Measurements from ENCODE around the gene AFF2.

The AFF2 gene

GRCh38 chrX:148956352-148956751 is 455.9 kb downstream of the AFF2 start:
- no peak for TF ChIP-seq GATA1 (IDR thresholded peaks at IDR 0.05; ENCODE audit: low read depth, low read length)
- TF ChIP-seq POLR2A (IDR thresholded peaks at IDR 0.05; ENCODE audit: low read length): no peak
- no peak for DNase-seq

GRCh38 chrX:148958901-148959300 is 458.5 kb downstream of the AFF2 start:
- TF ChIP-seq GATA1 (IDR thresholded peaks at IDR 0.05; ENCODE audit: low read depth, low read length) (no peak), POLR2A (IDR thresholded peaks at IDR 0.05; ENCODE audit: low read length) (no peak)
- DNase-seq: no peak

- DNase-seq: no peak
- no peak for TF ChIP-seq POLR2A (IDR thresholded peaks at IDR 0.05; ENCODE audit: low read length)
- no peak for TF ChIP-seq GATA1 (IDR thresholded peaks at IDR 0.05; ENCODE audit: low read depth, low read length)
Measured at GRCh38 chrX:148960060-148960459, 459.6 kb downstream of the AFF2 start.

- no peak for DNase-seq
- TF ChIP-seq GATA1 (IDR thresholded peaks at IDR 0.05; ENCODE audit: low read depth, low read length) (no peak), POLR2A (IDR thresholded peaks at IDR 0.05; ENCODE audit: low read length) (no peak)
Measured at GRCh38 chrX:148961985-148962384, 461.6 kb downstream of the AFF2 start.

GRCh38 chrX:148976571-148977400 is 476.4 kb downstream of the AFF2 start:
- TF ChIP-seq POLR2A (IDR thresholded peaks at IDR 0.05; ENCODE audit: low read length): no peak
- no peak for TF ChIP-seq GATA1 (IDR thresholded peaks at IDR 0.05; ENCODE audit: low read depth, low read length)
- no peak for DNase-seq

GRCh38 chrX:148979786-148980185 is 479.4 kb downstream of the AFF2 start:
- no peak for TF ChIP-seq POLR2A (IDR thresholded peaks at IDR 0.05; ENCODE audit: low read length)
- TF ChIP-seq GATA1 (IDR thresholded peaks at IDR 0.05; ENCODE audit: low read depth, low read length): no peak

DNA sequence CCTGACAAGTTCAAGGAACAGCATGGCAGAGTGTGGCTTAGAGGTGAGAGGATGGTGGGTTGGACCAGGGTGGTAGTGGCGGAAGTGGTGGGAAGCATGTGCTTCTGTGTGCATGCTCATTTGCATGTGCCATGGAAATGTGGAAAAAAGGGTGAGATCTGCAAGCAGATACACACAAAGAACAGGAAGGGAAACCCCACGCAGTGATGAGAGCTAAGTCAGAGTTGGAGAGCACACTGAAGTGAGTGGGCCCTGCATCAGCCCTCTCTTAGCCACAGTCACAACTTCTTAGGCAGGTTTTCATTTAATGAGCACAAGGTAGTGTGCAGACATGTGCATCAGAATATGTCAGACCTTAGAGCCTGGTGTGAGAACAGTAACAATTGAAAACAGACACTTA is 483.8 kb downstream of the AFF2 start:
- DNase-seq: no peak
- TF ChIP-seq GATA1 (IDR thresholded peaks at IDR 0.05; ENCODE audit: low read depth, low read length) (no peak), POLR2A (IDR thresholded peaks at IDR 0.05; ENCODE audit: low read length) (no peak)

More at GRCh38 chrX:148979786-148980185, 479.4 kb downstream of the AFF2 start:
- no peak for DNase-seq

DNA sequence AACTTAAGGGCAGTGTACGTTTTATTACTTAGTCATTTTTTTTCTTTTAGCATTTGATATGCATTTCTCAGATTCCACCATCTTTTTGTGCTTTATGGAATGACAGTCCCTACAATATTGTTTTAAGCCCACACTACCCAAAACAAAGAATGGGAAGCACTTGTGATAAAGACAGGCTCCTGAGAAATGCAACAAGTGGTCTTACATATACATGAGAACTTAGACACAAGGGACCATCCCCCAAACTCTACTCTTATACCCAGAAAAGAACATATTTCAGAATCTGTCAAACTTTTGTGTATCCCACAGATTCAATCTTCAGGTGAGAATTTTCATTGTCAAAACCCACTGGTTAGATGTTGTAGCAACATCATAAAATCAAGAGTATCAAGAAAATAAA is 491.1 kb downstream of the AFF2 start:
- DNase-seq: no peak
- TF ChIP-seq GATA1 (IDR thresholded peaks at IDR 0.05; ENCODE audit: low read depth, low read length) (no peak), POLR2A (IDR thresholded peaks at IDR 0.05; ENCODE audit: low read length) (no peak)

DNA sequence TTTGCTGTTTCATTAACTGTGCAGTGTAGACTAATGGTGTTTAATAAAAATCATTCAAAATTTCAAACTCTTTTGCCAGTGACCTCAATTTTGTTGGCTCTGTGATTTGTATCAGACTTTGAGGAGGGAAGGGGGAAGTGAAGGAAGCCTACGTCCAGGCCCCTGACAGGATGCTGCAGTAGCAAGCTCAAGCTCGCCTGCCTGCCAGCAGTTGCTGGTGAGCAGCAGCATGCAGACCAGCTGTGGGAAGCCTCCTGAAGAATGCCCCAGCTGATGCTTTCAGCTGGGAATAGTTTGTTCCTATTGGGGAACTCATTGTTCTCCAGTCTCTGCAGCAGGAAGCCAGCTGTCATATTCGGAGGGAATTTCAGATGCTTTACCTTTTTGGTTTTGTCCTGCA is 495.2 kb downstream of the AFF2 start:
- no peak for DNase-seq
- TF ChIP-seq GATA1 (IDR thresholded peaks at IDR 0.05; ENCODE audit: low read depth, low read length): no peak
- no peak for TF ChIP-seq POLR2A (IDR thresholded peaks at IDR 0.05; ENCODE audit: low read length)

DNA sequence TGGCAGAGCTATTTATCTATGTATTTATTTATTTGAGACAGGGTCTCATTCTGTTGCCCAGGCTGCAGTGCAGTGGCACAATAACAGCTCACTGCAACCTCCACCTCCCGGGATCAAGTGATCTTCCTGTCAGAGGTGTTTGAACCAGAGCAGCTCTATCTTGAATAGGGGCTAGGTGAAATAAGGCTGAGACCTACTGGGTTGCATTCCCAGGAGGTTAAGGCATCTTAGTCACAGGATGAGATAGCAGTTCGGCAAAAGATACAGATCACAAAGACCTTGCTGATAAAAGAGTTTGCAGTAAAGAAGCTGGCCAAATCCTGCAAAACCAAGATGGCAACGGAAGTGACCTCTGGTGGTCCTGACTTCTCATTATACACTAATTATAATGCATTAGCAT is 501.9 kb downstream of the AFF2 start:
- DNase-seq: no peak
- TF ChIP-seq POLR2A (IDR thresholded peaks at IDR 0.05; ENCODE audit: low read length) (no peak), GATA1 (IDR thresholded peaks at IDR 0.05; ENCODE audit: low read depth, low read length) (no peak)

- TF ChIP-seq GATA1 (IDR thresholded peaks at IDR 0.05; ENCODE audit: low read depth, low read length): no peak
- no peak for TF ChIP-seq POLR2A (IDR thresholded peaks at IDR 0.05; ENCODE audit: low read length)
- DNase-seq: no peak
Measured at GRCh38 chrX:149003863-149004660, 503.6 kb downstream of the AFF2 start.

GRCh38 chrX:149004936-149005335 is 504.5 kb downstream of the AFF2 start:
- DNase-seq: no peak

GRCh38 chrX:149006235-149006634 is 505.8 kb downstream of the AFF2 start:
- no peak for TF ChIP-seq GATA1 (IDR thresholded peaks at IDR 0.05; ENCODE audit: low read depth, low read length)
- no peak for TF ChIP-seq POLR2A (IDR thresholded peaks at IDR 0.05; ENCODE audit: low read length)
- DNase-seq: no peak

More at GRCh38 chrX:149004936-149005335, 504.5 kb downstream of the AFF2 start:
- TF ChIP-seq POLR2A (IDR thresholded peaks at IDR 0.05; ENCODE audit: low read length): no peak
- TF ChIP-seq GATA1 (IDR thresholded peaks at IDR 0.05; ENCODE audit: low read depth, low read length): no peak

- TF ChIP-seq POLR2A (IDR thresholded peaks at IDR 0.05; ENCODE audit: low read length) (no peak), GATA1 (IDR thresholded peaks at IDR 0.05; ENCODE audit: low read depth, low read length) (no peak)
- DNase-seq: no peak
Measured at GRCh38 chrX:149007423-149007822, 507.0 kb downstream of the AFF2 start.

All from erythroblast (primary cell).